ENCODE data around the gene HSPA1B.
"Not testable (repeated sequence)": the region's sequence is repeated elsewhere in the genome, so short reads cannot be mapped to it uniquely, and the experiment has no call there.

Gene HSPA1B

DNA sequence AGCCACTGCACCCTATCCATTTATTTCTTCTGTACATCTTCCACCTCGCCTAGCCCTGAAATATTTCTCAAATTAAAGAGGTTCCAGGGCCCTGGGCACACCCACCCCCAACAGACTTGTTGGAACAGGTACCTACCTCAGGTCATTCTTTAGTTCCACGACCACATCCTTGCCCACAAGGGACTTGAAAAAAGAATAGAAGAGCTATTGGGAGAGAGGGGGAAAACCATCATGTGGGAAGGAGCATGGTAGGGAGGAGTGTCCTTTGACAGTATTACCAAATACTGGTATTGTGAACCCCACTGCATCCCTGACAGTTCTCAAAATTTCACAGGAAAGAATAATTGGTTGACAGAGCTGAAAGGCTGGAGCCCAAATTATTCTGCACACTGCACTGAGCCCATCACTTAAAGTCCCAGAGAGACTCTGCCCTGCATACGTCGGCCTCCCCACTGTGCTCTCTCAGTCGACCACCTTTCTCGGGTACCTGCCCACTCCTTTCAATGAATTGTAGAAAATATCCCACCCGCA is 21.5 kb upstream of the HSPA1B start:
- H2AFZ ChIP-seq (ENCODE audit: low read length) = peak overlapping the region; percentile 92

DNA sequence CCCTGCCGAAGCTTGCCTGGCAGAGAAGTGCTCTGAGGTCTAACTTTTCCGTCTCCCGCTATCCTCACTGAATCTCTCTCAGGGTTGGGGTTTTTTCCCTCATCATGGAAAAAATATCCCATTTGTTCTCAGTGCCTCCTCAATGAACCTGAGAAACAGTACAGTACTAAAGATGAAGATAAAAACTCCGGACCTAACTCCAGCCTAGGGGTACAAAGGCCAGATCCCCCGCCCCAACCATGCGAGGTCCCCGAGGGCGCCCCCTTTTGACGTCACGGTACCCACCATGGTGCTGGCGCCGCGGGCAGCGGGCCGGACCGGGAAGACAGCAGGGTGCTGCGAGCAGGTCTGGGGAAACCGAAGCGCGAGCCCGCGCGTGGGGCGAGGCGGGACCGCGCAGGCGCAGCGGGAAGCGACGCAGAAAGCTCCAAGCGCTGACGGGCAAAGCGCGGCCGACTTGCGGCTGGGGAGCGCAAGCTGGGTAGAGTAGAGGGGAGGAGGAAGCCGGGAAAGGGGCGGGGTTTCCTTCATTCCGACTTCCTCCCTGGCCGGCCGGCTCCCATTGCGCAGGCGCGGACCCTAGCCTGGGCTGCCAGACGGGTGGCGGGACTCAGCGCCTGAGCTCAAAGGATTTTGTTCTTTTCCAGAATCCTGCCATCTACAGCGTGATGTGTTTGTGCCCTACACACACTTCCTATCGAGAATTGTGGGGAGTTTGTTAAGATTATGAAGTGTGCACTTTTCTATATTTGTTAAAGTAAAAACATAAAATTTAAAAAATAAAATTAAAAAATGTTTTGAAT is 20.9 kb upstream of the HSPA1B start, which contains the start of gene LSM2:
Gene LSM2, minus strand, starts transcription at position 497 of the 803 bp plus-strand sequence. Its CDS starts 209 bp downstream, at position 288.
- no peaks in the 10 kb centered on the region for H3K36me3 ChIP-seq (ENCODE audit: insufficient read depth, low read length)

More for the DNA sequence above, 21.5 kb upstream of the HSPA1B start:
- Histone ChIP-seq H3K4me3 (ENCODE audit: low read length, poor library complexity, severe bottlenecking) (peak overlapping the region; percentile 98), H3K79me2 (ENCODE audit: insufficient read depth, low read length) (peaks cover 50% of the 10 kb centered on the region), H3K27me3 (ENCODE audit: insufficient read depth, low read length, poor library complexity, severe bottlenecking) (no peaks in the 10 kb centered on the region), H3K36me3 (ENCODE audit: insufficient read depth, low read length) (no peaks in the 10 kb centered on the region), H3K4me1 (ENCODE audit: insufficient read depth, low read length, poor library complexity, severe bottlenecking) (peaks cover 14% of the 10 kb centered on the region), H3K4me2 (ENCODE audit: low read depth, low read length, poor library complexity, severe bottlenecking) (peak overlapping the region; percentile 92), H3K9me2 (replicated peaks; ENCODE audit: low read depth, low read length) (no peaks in the 10 kb centered on the region), H3F3A (ENCODE audit: low read depth) (no peaks in the 10 kb centered on the region), H4K20me1 (ENCODE audit: insufficient read depth, low read length, poor library complexity, severe bottlenecking) (peaks cover 7% of the 10 kb centered on the region), H3K9ac (ENCODE audit: low read depth, low read length, poor library complexity, severe bottlenecking) (peak overlapping the region; percentile 92), H3K9me3 (ENCODE audit: insufficient read depth, low read depth, low read length) (no peaks in the 10 kb centered on the region)
- TF ChIP-seq EZH2phosphoT487 (IDR thresholded peaks at IDR 0.05; ENCODE audit: borderline replicate concordance) = no peak
- TF ChIP-seq, protein P1, sequence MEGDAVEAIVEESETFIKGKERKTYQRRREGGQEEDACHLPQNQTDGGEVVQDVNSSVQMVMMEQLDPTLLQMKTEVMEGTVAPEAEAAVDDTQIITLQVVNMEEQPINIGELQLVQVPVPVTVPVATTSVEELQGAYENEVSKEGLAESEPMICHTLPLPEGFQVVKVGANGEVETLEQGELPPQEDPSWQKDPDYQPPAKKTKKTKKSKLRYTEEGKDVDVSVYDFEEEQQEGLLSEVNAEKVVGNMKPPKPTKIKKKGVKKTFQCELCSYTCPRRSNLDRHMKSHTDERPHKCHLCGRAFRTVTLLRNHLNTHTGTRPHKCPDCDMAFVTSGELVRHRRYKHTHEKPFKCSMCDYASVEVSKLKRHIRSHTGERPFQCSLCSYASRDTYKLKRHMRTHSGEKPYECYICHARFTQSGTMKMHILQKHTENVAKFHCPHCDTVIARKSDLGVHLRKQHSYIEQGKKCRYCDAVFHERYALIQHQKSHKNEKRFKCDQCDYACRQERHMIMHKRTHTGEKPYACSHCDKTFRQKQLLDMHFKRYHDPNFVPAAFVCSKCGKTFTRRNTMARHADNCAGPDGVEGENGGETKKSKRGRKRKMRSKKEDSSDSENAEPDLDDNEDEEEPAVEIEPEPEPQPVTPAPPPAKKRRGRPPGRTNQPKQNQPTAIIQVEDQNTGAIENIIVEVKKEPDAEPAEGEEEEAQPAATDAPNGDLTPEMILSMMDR (conservative IDR thresholded peaks at IDR 0.05; ENCODE audit: low read length) = no peak

DNA sequence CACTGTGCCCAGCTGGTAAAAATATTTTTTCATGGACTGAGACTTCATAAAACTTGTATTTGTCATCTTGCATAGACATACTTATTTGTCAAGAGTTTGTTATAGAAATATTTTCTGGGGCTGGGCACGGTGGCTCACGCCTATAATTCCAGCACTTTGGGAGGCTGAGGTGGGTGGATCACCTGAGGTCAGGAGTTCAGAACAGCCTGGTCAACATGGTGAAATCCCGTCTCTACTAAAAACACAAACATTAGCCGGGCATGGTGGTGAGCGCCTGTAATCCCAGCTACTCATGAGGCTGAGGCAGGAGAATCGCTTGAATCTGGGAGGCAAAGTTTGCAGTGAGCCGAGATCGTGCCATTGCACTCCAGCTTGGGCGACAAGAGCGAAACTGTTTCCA is 18.9 kb upstream of the HSPA1B start:
- not testable (repeated sequence) for H2AFZ ChIP-seq (ENCODE audit: low read length); H3K9me2 ChIP-seq (replicated peaks; ENCODE audit: low read depth, low read length); H3K4me3 ChIP-seq (ENCODE audit: low read length, poor library complexity, severe bottlenecking); H4K20me1 ChIP-seq (ENCODE audit: insufficient read depth, low read length, poor library complexity, severe bottlenecking); H3K4me2 ChIP-seq (ENCODE audit: low read depth, low read length, poor library complexity, severe bottlenecking); H3K27me3 ChIP-seq (ENCODE audit: insufficient read depth, low read length, poor library complexity, severe bottlenecking); H3K36me3 ChIP-seq (ENCODE audit: insufficient read depth, low read length); H3K9ac ChIP-seq (ENCODE audit: low read depth, low read length, poor library complexity, severe bottlenecking); H3F3A ChIP-seq (ENCODE audit: low read depth); H3K9me3 ChIP-seq (ENCODE audit: insufficient read depth, low read depth, low read length)
- peaks cover 14% of the 10 kb centered on the region for H3K4me1 ChIP-seq (ENCODE audit: insufficient read depth, low read length, poor library complexity, severe bottlenecking)
- H3K79me2 ChIP-seq (ENCODE audit: insufficient read depth, low read length) = peaks cover 30% of the 10 kb centered on the region

More for the DNA sequence above, 20.9 kb upstream of the HSPA1B start, which contains the start of gene LSM2:
- Histone ChIP-seq H3F3A (ENCODE audit: low read depth) (no peaks in the 10 kb centered on the region), H4K20me1 (ENCODE audit: insufficient read depth, low read length, poor library complexity, severe bottlenecking) (peaks cover 7% of the 10 kb centered on the region), H3K9me3 (ENCODE audit: insufficient read depth, low read depth, low read length) (no peaks in the 10 kb centered on the region), H3K4me2 (ENCODE audit: low read depth, low read length, poor library complexity, severe bottlenecking) (peak within 1 kb of the TSS; percentile 92), H3K79me2 (ENCODE audit: insufficient read depth, low read length) (peaks cover 44% of the 10 kb centered on the region), H2AFZ (ENCODE audit: low read length) (peak within 1 kb of the TSS; percentile 92), H3K27me3 (ENCODE audit: insufficient read depth, low read length, poor library complexity, severe bottlenecking) (no peaks in the 10 kb centered on the region), H3K9ac (ENCODE audit: low read depth, low read length, poor library complexity, severe bottlenecking) (peak within 1 kb of the TSS; percentile 92), H3K4me1 (ENCODE audit: insufficient read depth, low read length, poor library complexity, severe bottlenecking) (peaks cover 14% of the 10 kb centered on the region), H3K4me3 (ENCODE audit: low read length, poor library complexity, severe bottlenecking) (peak within 1 kb of the TSS; percentile 98), H3K9me2 (replicated peaks; ENCODE audit: low read depth, low read length) (no peaks in the 10 kb centered on the region)
- TF ChIP-seq EZH2phosphoT487 (IDR thresholded peaks at IDR 0.05; ENCODE audit: borderline replicate concordance) = no peak
- TF ChIP-seq, protein P1 (conservative IDR thresholded peaks at IDR 0.05; ENCODE audit: low read length) = peak; percentile 39
